SU-DHL-6 (cell line): ENCODE measurements around the gene SNRNP27.

Experiments
- H2AFZ ChIP-seq: fragments of 200-600 bp; sonication (generic); 2 replicates; pipeline ENCODE4 v1.6.1; 2014; ENCODE audit warnings: low read depth, mild to moderate bottlenecking, moderate library complexity, mixed read lengths, antibody characterized with exemption, low read length; ENCODE audit not compliant: severe bottlenecking
- H3F3A ChIP-seq: fragments of 200-600 bp; shearing (Covaris generic); 2 replicates; pipeline ENCODE4 v1.6.0; 2016; ENCODE audit warnings: antibody characterized with exemption, mild to moderate bottlenecking; ENCODE audit not compliant: insufficient read depth
- H3K27ac ChIP-seq: fragments of 200-600 bp; sonication (generic); 2 replicates; pipeline ENCODE4 v1.5.1; 2016; ENCODE audit warnings: low read depth, mild to moderate bottlenecking, low read length, moderate library complexity, mixed read lengths
- H3K27me3 ChIP-seq: fragments of 200-600 bp; sonication (generic), shearing (Covaris generic); 2 replicates; pipeline ENCODE4 v1.6.0; 2014; ENCODE audit warnings: mild to moderate bottlenecking, low read length
- H3K36me3 ChIP-seq: fragments of 200-600 bp; sonication (generic); 2 replicates; pipeline ENCODE4 v1.6.1; 2014; ENCODE audit warnings: mild to moderate bottlenecking, low read length, mixed read lengths
- H3K4me2 ChIP-seq: fragments of 300-600, 200-600 bp; shearing (Covaris generic), sonication (generic); 2 replicates; pipeline ENCODE4 v1.6.0; 2014; ENCODE audit warnings: low read length, low read depth, mild to moderate bottlenecking; ENCODE audit not compliant: poor library complexity, severe bottlenecking
- H3K4me3 ChIP-seq: fragments of 200-600 bp; sonication (generic); 2 replicates; pipeline ENCODE4 v1.5.1; 2014; ENCODE audit warnings: antibody characterized with exemption, low read length, mild to moderate bottlenecking, mixed read lengths; ENCODE audit not compliant: insufficient read depth, poor library complexity, severe bottlenecking
- H3K79me2 ChIP-seq: fragments of 200-600 bp; sonication (generic); 2 replicates; pipeline ENCODE4 v1.6.1; 2014; ENCODE audit warnings: mild to moderate bottlenecking, low read length, moderate library complexity; ENCODE audit not compliant: insufficient read depth
- H3K9ac ChIP-seq: fragments of 200-600 bp; sonication (generic); 2 replicates; pipeline ENCODE4 v1.7.0; 2014; ENCODE audit warnings: mild to moderate bottlenecking, low read length
- H3K9me2 ChIP-seq: fragments of 200-600 bp; sonication (generic); replicated peaks from 2 replicates; pipeline ENCODE4 v1.6.1; 2014; ENCODE audit warnings: low read length; ENCODE audit not compliant: insufficient read depth
- H3K9me3 ChIP-seq: fragments of 200-600 bp; sonication (generic); 2 replicates; pipeline ENCODE4 v1.6.1; 2014; ENCODE audit warnings: low read length, mixed read lengths; ENCODE audit not compliant: insufficient read depth
- H4K20me1 ChIP-seq: fragments of 200-600 bp; sonication (generic); 2 replicates; pipeline ENCODE4 v1.6.1; 2014; ENCODE audit warnings: low read depth, mild to moderate bottlenecking, antibody characterized with exemption, low read length, moderate library complexity, mixed read lengths
- CTCF ChIP-seq: fragments of 200-600 bp; sonication (generic); IDR thresholded peaks from one replicate; pipeline ENCODE4 v1.5.1; 2017; ENCODE audit warnings: antibody characterized with exemption, mild to moderate bottlenecking, low read length, moderate library complexity; ENCODE audit not compliant: insufficient read depth, poor library complexity, severe bottlenecking
- EZH2phosphoT487 ChIP-seq: fragments of 200-600 bp; sonication (generic), shearing (Covaris generic); conservative IDR thresholded peaks from 2 replicates; pipeline ENCODE4 v1.6.1; 2018; ENCODE audit warnings: mild to moderate bottlenecking, antibody characterized with exemption, low read length, moderate library complexity, mixed read lengths

SNRNP27 gene

DNA sequence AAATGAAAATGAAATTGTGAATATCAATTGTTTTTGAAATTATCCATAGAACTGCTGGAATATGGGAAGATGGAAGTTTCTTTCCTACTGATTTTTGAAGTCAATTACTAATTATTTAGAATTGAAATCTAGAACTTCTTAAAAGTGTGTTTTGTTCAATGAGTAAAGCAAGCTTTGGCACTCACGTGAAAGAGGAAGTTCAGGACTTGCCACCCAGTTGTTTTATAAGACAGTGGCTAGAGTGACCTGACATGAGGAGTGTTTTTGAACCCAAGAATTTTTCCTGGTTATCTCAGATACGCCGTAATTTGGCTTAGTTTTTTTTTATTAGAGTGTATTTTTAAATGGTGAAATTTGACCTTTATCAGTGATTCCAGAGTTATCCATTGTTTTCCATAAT, 24.6 kb downstream of the SNRNP27 start:
- Histone ChIP-seq H3K36me3 (no peaks in the 10 kb centered on the region; the same call in 1 of the 2 replicates), H3K4me2 (peak overlapping the region; percentile 36), H3K79me2 (no peaks in the 10 kb centered on the region), H3K9me2 (no peaks in the 10 kb centered on the region), H2AFZ (peak overlapping the region; percentile 6), H3K4me3 (no peak overlapping the region), H3F3A (peaks cover 19% of the 10 kb centered on the region), H3K9ac (no peak overlapping the region), H4K20me1 (no peaks in the 10 kb centered on the region), H3K27me3 (no peaks in the 10 kb centered on the region), H3K27ac (no peak overlapping the region), H3K9me3 (no peaks in the 10 kb centered on the region)
- TF ChIP-seq EZH2phosphoT487 = no peak
- TF ChIP-seq CTCF = no peak

GRCh38 chr2:69923116-69923515, 29.4 kb downstream of the SNRNP27 start:
- H3K27ac ChIP-seq = no peak overlapping the region
- H3K9me2 ChIP-seq = no peaks in the 10 kb centered on the region
- H3K36me3 ChIP-seq = no peaks in the 10 kb centered on the region; the same call in 1 of the 2 replicates
- H2AFZ ChIP-seq = no peak overlapping the region
- no peaks in the 10 kb centered on the region for H3K9me3 ChIP-seq
- no peak overlapping the region for H3K4me3 ChIP-seq
- no peak overlapping the region for H3K4me2 ChIP-seq
- H3K9ac ChIP-seq = no peak overlapping the region
- H3F3A ChIP-seq = peaks cover 8% of the 10 kb centered on the region; the same call in 1 of the 2 replicates
- H4K20me1 ChIP-seq = no peaks in the 10 kb centered on the region
- H3K79me2 ChIP-seq = no peaks in the 10 kb centered on the region
- no peaks in the 10 kb centered on the region for H3K27me3 ChIP-seq
- TF ChIP-seq CTCF = no peak
- no peak for TF ChIP-seq EZH2phosphoT487

- Histone ChIP-seq H3K36me3 (no peaks in the 10 kb centered on the region; the same call in 1 of the 2 replicates), H3K4me2 (no peak overlapping the region), H3K27ac (no peak overlapping the region), H3K9ac (no peak overlapping the region), H3K79me2 (no peaks in the 10 kb centered on the region), H2AFZ (no peak overlapping the region), H3K4me3 (no peak overlapping the region), H3F3A (no peaks in the 10 kb centered on the region), H3K9me2 (no peaks in the 10 kb centered on the region), H3K9me3 (no peaks in the 10 kb centered on the region), H4K20me1 (no peaks in the 10 kb centered on the region), H3K27me3 (no peaks in the 10 kb centered on the region)
- no peak for TF ChIP-seq CTCF
- no peak for TF ChIP-seq EZH2phosphoT487
These were observed 33.2 kb downstream of the SNRNP27 start for GRCh38 chr2:69926849-69927515.
